K562 (cell line): ENCODE data around the gene RNU6-9. TPM values are rescaled to one million over a fixed set of nuclear protein-coding genes. Genes with fewer than 3 reads are reported as not detected.

ENCODE experiments used
- BCOR ChIP-seq: fragments of 450-650 bp; IDR thresholded peaks from 2 replicates; pipeline ENCODE4 v1.6.1; 2016
- BRD9 ChIP-seq: fragments of 450-650 bp; IDR thresholded peaks from 2 replicates; pipeline ENCODE4 v1.6.1; 2018; ENCODE audit warnings: low read depth; ENCODE audit not compliant: partially characterized antibody
- CAMTA2 ChIP-seq: fragments of 250-450 bp; sonication (Bioruptor Pico); conservative IDR thresholded peaks from 2 replicates; pipeline ENCODE4 v1.5.1; 2022
- CBX2 ChIP-seq: fragments of 200-600 bp; sonication (generic); IDR thresholded peaks from one replicate; pipeline ENCODE4 v1.6.1; 2012; ENCODE audit warnings: mild to moderate bottlenecking, low read length, inconsistent platforms; ENCODE audit not compliant: insufficient read depth, poor library complexity, severe bottlenecking
- CEBPB ChIP-seq: fragments of 450-650 bp; IDR thresholded peaks from 2 replicates; pipeline ENCODE4 v1.6.1; 2016; ENCODE audit warnings: missing genetic modification characterization, missing compliant biosample characterization
- DMBX1 ChIP-seq: fragments of 250-450 bp; sonication (Bioruptor Pico); IDR thresholded peaks from 2 replicates; pipeline ENCODE4 v1.8.0; 2022; ENCODE audit warnings: inconsistent platforms, mild to moderate bottlenecking, moderate library complexity, borderline replicate concordance
- EZH2 ChIP-seq: IDR thresholded peaks from 2 replicates; pipeline ENCODE4 v1.6.1; 2012; ENCODE audit warnings: low read depth, mild to moderate bottlenecking, inconsistent platforms, low read length, borderline replicate concordance
- PML ChIP-seq: IDR thresholded peaks from 2 replicates; pipeline ENCODE4 v1.6.1; 2012; ENCODE audit warnings: low read length, inconsistent platforms
- RCOR1 ChIP-seq, 2 experiments: IDR thresholded peaks; 2 replicates each; pipeline ENCODE4 v1.6.1; 2012; ENCODE audit warnings: low read depth in 2 of 2, low read length in 2 of 2, borderline replicate concordance in 1 of 2, improper control_type of control experiment in 1 of 2
- SAFB2 ChIP-seq: fragments of 200-400 bp; formaldehyde crosslinking; IDR thresholded peaks from 2 replicates; pipeline ENCODE4 v1.6.1; 2018; ENCODE audit warnings: borderline replicate concordance, low read length, low read depth, moderate library complexity; ENCODE audit not compliant: severe bottlenecking
- TRIM25 ChIP-seq: fragments of 450-650 bp; IDR thresholded peaks from 2 replicates; pipeline ENCODE4 v1.7.0; 2016; ENCODE audit warnings: borderline replicate concordance
- ZFP36 ChIP-seq: fragments of 150-350 bp; IDR thresholded peaks from 2 replicates; pipeline ENCODE4 v1.6.1; 2018; ENCODE audit warnings: low read length, low read depth; ENCODE audit not compliant: partially characterized antibody
- ZKSCAN8 ChIP-seq: fragments of 200-800 bp; sonication (Bioruptor generic); IDR thresholded peaks from 2 replicates; pipeline ENCODE4 v1.6.1; 2016; ENCODE audit warnings: missing genetic modification characterization, missing compliant biosample characterization
- ZNF311 ChIP-seq: fragments of 250-450 bp; sonication (Bioruptor Pico); IDR thresholded peaks from 2 replicates; pipeline ENCODE4 v1.4.0; 2020; ENCODE audit warnings: mild to moderate bottlenecking, moderate library complexity
- ZNF436 ChIP-seq: fragments of 250-450, 450-650 bp; sonication (Bioruptor Pico); formaldehyde crosslinking; IDR thresholded peaks from 2 replicates; pipeline ENCODE4 v1.7.0; 2020; ENCODE audit warnings: mild to moderate bottlenecking
- ZNF717 ChIP-seq: fragments of 250-450 bp; sonication (Bioruptor Pico); IDR thresholded peaks from 2 replicates; pipeline ENCODE4 v1.5.0; 2021
- polyA plus RNA-seq, 8 experiments: library from polyadenylated mRNA; depleted of rRNA in 4 of 8; stranded (reverse) in 5 of 8; unstranded in 3 of 8; fragments of >200 nt; fragmentation: Nextera tagmentation in 2 of 8; fragmentation: Illumina TruSeq in 1 of 8; extraction: Ambion mirVana in 2 of 8; extraction: Trizol in 1 of 8; gene quantifications; 2 replicates each; pipeline versions ENCODE4 v1.2.1 to v1.2.3, GENCODE V29; 2011 to 2014; ENCODE audit warnings: inconsistent platforms in 1 of 8, missing spikeins in 1 of 8
- total RNA-seq, 7 experiments: library from RNA; depleted of rRNA in 6 of 7; stranded (reverse); fragments of >200 nt in 6 of 7; fragmentation: Illumina TruSeq in 2 of 7; extraction: Trizol in 2 of 7; gene quantifications; 2 replicates each; pipeline versions ENCODE4 v1.2.1 to v1.2.3, GENCODE V29; 2011 to 2021; ENCODE audit warnings: low replicate concordance in 1 of 7
- TF ChIP-seq, protein P1 (sequence below): fragments of 450-650 bp; IDR thresholded peaks from 2 replicates; pipeline ENCODE4 v1.6.1; 2018; ENCODE audit not compliant: partially characterized antibody
- TF ChIP-seq, protein P2 (sequence below), 2 experiments: fragments of 450-650 bp; IDR thresholded peaks; 2 replicates each; pipeline ENCODE4 v1.6.1; 2016
- TF ChIP-seq, protein P3 (sequence below): fragments of 450-650 bp; IDR thresholded peaks from 2 replicates; pipeline ENCODE4 v1.6.1; 2016; ENCODE audit warnings: antibody characterized with exemption

RNU6-9 gene
- total and polyA plus RNA-seq, 9 of the 15 experiments (the other 6 are each of a cell fraction or from before 2014, with no cell fraction given): not detected

GRCh38 chr19:928471-929202 is 35.4 kb downstream of the RNU6-9 start (continued):
- TF ChIP-seq, protein P1, sequence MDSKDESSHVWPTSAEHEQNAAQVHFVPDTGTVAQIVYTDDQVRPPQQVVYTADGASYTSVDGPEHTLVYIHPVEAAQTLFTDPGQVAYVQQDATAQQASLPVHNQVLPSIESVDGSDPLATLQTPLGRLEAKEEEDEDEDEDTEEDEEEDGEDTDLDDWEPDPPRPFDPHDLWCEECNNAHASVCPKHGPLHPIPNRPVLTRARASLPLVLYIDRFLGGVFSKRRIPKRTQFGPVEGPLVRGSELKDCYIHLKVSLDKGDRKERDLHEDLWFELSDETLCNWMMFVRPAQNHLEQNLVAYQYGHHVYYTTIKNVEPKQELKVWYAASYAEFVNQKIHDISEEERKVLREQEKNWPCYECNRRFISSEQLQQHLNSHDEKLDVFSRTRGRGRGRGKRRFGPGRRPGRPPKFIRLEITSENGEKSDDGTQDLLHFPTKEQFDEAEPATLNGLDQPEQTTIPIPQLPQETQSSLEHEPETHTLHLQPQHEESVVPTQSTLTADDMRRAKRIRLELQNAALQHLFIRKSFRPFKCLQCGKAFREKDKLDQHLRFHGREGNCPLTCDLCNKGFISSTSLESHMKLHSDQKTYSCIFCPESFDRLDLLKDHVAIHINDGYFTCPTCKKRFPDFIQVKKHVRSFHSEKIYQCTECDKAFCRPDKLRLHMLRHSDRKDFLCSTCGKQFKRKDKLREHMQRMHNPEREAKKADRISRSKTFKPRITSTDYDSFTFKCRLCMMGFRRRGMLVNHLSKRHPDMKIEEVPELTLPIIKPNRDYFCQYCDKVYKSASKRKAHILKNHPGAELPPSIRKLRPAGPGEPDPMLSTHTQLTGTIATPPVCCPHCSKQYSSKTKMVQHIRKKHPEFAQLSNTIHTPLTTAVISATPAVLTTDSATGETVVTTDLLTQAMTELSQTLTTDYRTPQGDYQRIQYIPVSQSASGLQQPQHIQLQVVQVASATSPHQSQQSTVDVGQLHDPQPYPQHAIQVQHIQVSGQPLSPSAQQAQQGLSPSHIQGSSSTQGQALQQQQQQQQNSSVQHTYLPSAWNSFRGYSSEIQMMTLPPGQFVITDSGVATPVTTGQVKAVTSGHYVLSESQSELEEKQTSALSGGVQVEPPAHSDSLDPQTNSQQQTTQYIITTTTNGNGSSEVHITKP: no peak
- TF ChIP-seq, protein P2, sequence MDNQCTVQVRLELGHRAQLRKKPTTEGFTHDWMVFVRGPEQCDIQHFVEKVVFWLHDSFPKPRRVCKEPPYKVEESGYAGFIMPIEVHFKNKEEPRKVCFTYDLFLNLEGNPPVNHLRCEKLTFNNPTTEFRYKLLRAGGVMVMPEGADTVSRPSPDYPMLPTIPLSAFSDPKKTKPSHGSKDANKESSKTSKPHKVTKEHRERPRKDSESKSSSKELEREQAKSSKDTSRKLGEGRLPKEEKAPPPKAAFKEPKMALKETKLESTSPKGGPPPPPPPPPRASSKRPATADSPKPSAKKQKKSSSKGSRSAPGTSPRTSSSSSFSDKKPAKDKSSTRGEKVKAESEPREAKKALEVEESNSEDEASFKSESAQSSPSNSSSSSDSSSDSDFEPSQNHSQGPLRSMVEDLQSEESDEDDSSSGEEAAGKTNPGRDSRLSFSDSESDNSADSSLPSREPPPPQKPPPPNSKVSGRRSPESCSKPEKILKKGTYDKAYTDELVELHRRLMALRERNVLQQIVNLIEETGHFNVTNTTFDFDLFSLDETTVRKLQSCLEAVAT (IDR thresholded peaks at IDR 0.05): no peak
- TF ChIP-seq, protein P3, sequence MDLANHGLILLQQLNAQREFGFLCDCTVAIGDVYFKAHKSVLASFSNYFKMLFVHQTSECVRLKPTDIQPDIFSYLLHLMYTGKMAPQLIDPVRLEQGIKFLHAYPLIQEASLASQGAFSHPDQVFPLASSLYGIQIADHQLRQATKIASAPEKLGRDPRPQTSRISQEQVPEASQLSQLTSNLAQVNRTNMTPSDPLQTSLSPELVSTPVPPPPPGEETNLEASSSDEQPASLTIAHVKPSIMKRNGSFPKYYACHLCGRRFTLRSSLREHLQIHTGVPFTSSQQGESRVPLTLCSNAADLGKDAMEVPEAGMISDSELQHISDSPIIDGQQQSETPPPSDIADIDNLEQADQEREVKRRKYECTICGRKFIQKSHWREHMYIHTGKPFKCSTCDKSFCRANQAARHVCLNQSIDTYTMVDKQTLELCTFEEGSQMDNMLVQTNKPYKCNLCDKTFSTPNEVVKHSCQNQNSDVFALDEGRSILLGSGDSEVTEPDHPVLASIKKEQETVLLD: no peak
- TF ChIP-seq BCOR (peak; percentile 23; the same call in 1 of the 2 replicates), PML (no peak), SAFB2 (no peak), CAMTA2 (no peak), ZNF436 (peak; percentile 50; the same call in 1 of the 2 replicates), BRD9 (no peak), ZFP36 (peak; percentile 93), DMBX1 (no peak), RCOR1 (IDR thresholded peaks at IDR 0.05; ENCODE audit: borderline replicate concordance in 1 of 2, low read depth in 2 of 2, low read length in 2 of 2) (0 out of 4 replicates have a peak, but pooled peaks of 1 of the 2 experiments have one; percentile 25), ZKSCAN8 (CRISPR knock-in tag) (peak; percentile 92; the same call in 1 of the 2 replicates), CBX2 (no peak), ZNF717 (no peak), EZH2 (no peak), ZNF311 (CRISPR knock-in tag) (no peak), CEBPB (tag) (peak; percentile 57), TRIM25 (no peak)
- TF ChIP-seq, all 486 proteins: peak for 6
